ENCODE measurements around the gene GPR17.

The GPR17 gene

DNA sequence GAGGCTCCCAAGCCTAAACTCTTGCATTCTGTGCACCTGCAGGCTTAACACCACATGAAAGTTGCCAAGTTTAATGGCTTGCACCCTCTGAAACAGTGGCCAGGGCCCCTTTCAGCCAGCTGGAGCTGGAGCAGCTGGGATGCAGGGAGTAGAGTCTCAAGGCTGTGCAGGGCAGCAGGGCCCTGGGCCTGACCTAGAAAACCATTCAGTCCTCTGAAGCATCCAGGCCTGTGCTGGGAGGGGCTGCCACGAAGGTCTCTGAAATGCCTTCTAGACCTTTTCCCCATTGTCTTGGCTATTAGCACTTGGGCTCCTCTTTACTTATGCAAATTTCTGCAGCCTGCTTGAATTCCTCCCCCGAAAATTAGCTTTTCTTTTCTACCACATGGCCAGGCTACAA lies 44.7 kb downstream of the GPR17 start:
- Histone ChIP-seq H3K36me3 (ENCODE audit: control insufficient read depth, insufficient read depth, low read length) (no peaks in the 10 kb centered on the region), H3K4me1 (ENCODE audit: control insufficient read depth, insufficient read depth, low read length, poor library complexity, severe bottlenecking) (no peaks in the 10 kb centered on the region), H3K4me3 (ENCODE audit: extremely low read depth, insufficient read depth, low read length, poor library complexity, severe bottlenecking) (no peak overlapping the region), H3K9me3 (ENCODE audit: control insufficient read depth, low read length) (peaks cover 20% of the 10 kb centered on the region), H3K27ac (ENCODE audit: low read depth, low read length, severe bottlenecking) (no peak overlapping the region)
- 70 to 92% methylated on average over 1 to 2 of the region's 2 CpGs for WGBS, 2 experiments (ENCODE audit: insufficient coverage in 2 of 2)

- peaks cover 17% of the 10 kb centered on the region for H3K9me3 ChIP-seq (ENCODE audit: control insufficient read depth, low read length)
- no peak overlapping the region for H3K27ac ChIP-seq (ENCODE audit: low read depth, low read length, severe bottlenecking)
- H3K4me1 ChIP-seq (ENCODE audit: control insufficient read depth, insufficient read depth, low read length, poor library complexity, severe bottlenecking), result no peaks in the 10 kb centered on the region
- WGBS, 2 experiments (ENCODE audit: insufficient coverage in 2 of 2), result 85 to 88% methylated on average over 6 to 9 of the region's 9 CpGs
- no peak overlapping the region for H3K4me3 ChIP-seq (ENCODE audit: extremely low read depth, insufficient read depth, low read length, poor library complexity, severe bottlenecking)
- no peaks in the 10 kb centered on the region for H3K36me3 ChIP-seq (ENCODE audit: control insufficient read depth, insufficient read depth, low read length)
These were observed 49.0 kb downstream of the GPR17 start for GRCh38 chr2:127694986-127695385.

DNA sequence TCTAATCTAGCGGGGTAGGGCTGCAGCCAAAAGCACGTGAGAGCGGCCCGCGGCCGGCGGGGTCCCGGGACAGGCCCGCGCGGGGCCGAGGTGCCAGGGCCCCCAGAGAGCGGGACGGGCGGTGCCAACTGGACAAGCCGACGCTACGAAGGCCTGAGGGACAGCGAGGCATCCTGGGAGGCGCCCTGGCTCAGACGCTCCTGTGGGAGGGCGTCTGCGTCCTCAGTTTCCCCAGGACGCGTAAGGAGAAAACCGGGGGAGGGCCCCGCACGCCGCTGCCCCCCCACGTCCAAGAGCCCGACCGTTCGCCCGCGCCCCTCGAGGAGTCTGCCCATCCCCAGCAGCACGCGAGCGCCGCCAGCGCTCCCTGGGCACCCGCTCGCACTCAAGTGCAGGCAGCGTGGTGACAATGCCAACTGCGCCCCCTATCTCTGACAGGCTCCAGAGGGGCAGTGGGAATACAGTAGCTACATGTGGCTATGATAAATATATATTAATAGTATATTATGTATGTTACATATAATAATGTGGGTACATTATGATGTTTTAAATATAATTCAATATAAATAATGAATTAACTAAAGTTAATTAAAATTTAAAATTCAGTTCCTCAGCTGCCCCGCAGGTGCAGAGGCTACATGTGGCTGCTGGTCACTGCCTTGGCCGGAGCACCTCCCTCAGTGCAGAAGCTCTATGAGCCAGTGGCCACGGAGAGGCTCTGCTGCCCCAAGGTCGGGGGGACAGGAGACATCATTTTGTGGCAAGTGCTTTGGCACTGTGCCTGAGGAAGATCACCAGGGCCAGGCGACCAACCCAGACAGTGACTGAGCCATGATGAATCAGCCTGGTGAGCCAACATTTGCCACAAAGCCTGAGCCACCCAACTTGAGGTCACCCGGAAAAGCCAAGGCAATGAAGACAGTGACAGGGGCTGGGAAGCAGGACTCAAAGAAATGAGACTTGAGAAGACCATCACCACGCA lies 49.8 kb downstream of the GPR17 start:
- H3K4me3 ChIP-seq (ENCODE audit: extremely low read depth, insufficient read depth, low read length, poor library complexity, severe bottlenecking), result peak overlapping the region; percentile 5

GRCh38 chr2:127697482-127698180 lies 51.7 kb downstream of the GPR17 start:
- Histone ChIP-seq H3K4me1 (ENCODE audit: control insufficient read depth, insufficient read depth, low read length, poor library complexity, severe bottlenecking) (peaks cover 5% of the 10 kb centered on the region), H3K27ac (ENCODE audit: low read depth, low read length, severe bottlenecking) (no peak overlapping the region), H3K4me3 (ENCODE audit: extremely low read depth, insufficient read depth, low read length, poor library complexity, severe bottlenecking) (no peak overlapping the region), H3K9me3 (ENCODE audit: control insufficient read depth, low read length) (no peaks in the 10 kb centered on the region), H3K36me3 (ENCODE audit: control insufficient read depth, insufficient read depth, low read length) (peaks cover 3% of the 10 kb centered on the region)
- 91 to 93% methylated on average over 15 to 21 of the region's 21 CpGs for WGBS, 2 experiments (ENCODE audit: insufficient coverage in 2 of 2)

More for the DNA sequence above, 49.8 kb downstream of the GPR17 start:
- Histone ChIP-seq H3K36me3 (ENCODE audit: control insufficient read depth, insufficient read depth, low read length) (no peaks in the 10 kb centered on the region), H3K27ac (ENCODE audit: low read depth, low read length, severe bottlenecking) (no peak overlapping the region), H3K4me1 (ENCODE audit: control insufficient read depth, insufficient read depth, low read length, poor library complexity, severe bottlenecking) (peaks cover 4% of the 10 kb centered on the region), H3K9me3 (ENCODE audit: control insufficient read depth, low read length) (peaks cover 9% of the 10 kb centered on the region)
- 75 to 79% methylated on average over 40 to 47 of the region's 52 CpGs for WGBS, 2 experiments (ENCODE audit: insufficient coverage in 2 of 2)

- 92 to 95% methylated on average over 26 to 27 of the region's 27 CpGs for WGBS, 2 experiments (ENCODE audit: insufficient coverage in 2 of 2)
- Histone ChIP-seq H3K27ac (ENCODE audit: low read depth, low read length, severe bottlenecking) (no peak overlapping the region), H3K9me3 (ENCODE audit: control insufficient read depth, low read length) (no peaks in the 10 kb centered on the region), H3K36me3 (ENCODE audit: control insufficient read depth, insufficient read depth, low read length) (peaks cover 14% of the 10 kb centered on the region), H3K4me1 (ENCODE audit: control insufficient read depth, insufficient read depth, low read length, poor library complexity, severe bottlenecking) (peaks cover 5% of the 10 kb centered on the region), H3K4me3 (ENCODE audit: extremely low read depth, insufficient read depth, low read length, poor library complexity, severe bottlenecking) (no peak overlapping the region)
These were observed 52.8 kb downstream of the GPR17 start for GRCh38 chr2:127698553-127699355.

DNA sequence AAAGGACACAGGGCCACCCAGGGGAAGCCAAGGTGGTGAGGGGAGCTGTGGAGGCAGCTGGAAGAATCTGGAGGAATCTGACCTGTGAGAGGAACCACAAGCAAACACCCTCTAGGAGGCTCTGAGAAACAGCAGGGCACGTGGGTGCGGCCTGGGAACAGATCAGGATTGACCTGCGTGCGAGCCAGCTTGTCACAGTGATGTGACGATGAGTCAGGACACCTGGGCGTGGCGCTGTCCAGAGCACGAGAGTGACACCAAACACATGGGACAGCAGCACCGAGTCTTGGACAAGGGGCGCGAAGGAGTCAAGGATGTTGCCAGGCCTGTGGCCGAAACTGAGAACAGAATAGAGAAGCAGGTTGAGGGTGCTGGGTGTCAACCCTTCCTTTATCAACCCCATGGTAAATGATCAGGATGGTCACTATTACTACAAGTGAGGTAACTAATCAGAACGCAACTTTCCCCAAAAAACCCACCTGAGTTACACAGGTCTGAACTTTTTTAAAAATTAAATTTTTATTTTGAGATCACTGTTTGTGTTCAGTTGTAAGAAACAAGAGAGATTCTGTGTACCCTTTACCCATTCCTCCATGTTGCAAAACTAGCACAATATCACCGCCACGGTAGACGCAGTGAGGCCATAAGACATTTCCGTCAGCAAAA lies 54.7 kb downstream of the GPR17 start:
- Histone ChIP-seq H3K4me1 (ENCODE audit: control insufficient read depth, insufficient read depth, low read length, poor library complexity, severe bottlenecking) (peaks cover 5% of the 10 kb centered on the region), H3K4me3 (ENCODE audit: extremely low read depth, insufficient read depth, low read length, poor library complexity, severe bottlenecking) (peak overlapping the region; percentile 51), H3K9me3 (ENCODE audit: control insufficient read depth, low read length) (no peaks in the 10 kb centered on the region), H3K36me3 (ENCODE audit: control insufficient read depth, insufficient read depth, low read length) (peaks cover 31% of the 10 kb centered on the region), H3K27ac (ENCODE audit: low read depth, low read length, severe bottlenecking) (peak overlapping the region; percentile 92)
- 66% methylated on average over 8 to 9 of the region's 17 CpGs for WGBS, 2 experiments (ENCODE audit: insufficient coverage in 2 of 2)

DNA sequence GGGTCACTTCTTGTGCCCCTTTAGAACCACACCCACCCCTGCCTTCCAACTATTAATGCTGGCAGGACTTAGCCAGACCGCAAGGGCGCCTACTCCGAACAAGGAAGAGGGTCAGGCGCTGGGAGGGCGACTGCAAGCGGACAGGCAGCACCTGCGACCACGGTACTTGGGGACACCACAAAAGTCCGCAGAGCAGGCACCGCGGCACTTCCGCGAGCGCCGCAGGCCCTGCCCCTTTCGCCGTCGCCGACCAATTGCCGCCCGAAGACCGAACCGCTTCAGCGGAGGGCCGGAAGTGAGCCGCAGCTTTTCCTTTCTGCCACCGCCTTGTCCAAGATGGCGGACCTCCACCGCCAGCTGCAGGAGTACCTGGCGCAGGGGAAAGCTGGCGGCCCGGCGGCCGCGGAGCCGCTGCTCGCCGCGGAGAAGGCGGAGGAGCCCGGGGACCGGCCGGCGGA lies 55.3 kb downstream of the GPR17 start, which contains the start of gene SFT2D3:
Gene SFT2D3 (plus strand): TSS at position 305 of the 458 bp plus-strand sequence. CDS start 32 bp downstream, at position 337.
- Histone ChIP-seq H3K36me3 (ENCODE audit: control insufficient read depth, insufficient read depth, low read length) (peaks cover 37% of the 10 kb centered on the region), H3K4me3 (ENCODE audit: extremely low read depth, insufficient read depth, low read length, poor library complexity, severe bottlenecking) (peak within 1 kb of the TSS; percentile 51), H3K4me1 (ENCODE audit: control insufficient read depth, insufficient read depth, low read length, poor library complexity, severe bottlenecking) (peaks cover 5% of the 10 kb centered on the region), H3K27ac (ENCODE audit: low read depth, low read length, severe bottlenecking) (peak within 1 kb of the TSS; percentile 92), H3K9me3 (ENCODE audit: control insufficient read depth, low read length) (no peaks in the 10 kb centered on the region)
- WGBS, 2 experiments (ENCODE audit: insufficient coverage in 2 of 2), result 1% methylated on average over 37 to 41 of the region's 44 CpGs

DNA sequence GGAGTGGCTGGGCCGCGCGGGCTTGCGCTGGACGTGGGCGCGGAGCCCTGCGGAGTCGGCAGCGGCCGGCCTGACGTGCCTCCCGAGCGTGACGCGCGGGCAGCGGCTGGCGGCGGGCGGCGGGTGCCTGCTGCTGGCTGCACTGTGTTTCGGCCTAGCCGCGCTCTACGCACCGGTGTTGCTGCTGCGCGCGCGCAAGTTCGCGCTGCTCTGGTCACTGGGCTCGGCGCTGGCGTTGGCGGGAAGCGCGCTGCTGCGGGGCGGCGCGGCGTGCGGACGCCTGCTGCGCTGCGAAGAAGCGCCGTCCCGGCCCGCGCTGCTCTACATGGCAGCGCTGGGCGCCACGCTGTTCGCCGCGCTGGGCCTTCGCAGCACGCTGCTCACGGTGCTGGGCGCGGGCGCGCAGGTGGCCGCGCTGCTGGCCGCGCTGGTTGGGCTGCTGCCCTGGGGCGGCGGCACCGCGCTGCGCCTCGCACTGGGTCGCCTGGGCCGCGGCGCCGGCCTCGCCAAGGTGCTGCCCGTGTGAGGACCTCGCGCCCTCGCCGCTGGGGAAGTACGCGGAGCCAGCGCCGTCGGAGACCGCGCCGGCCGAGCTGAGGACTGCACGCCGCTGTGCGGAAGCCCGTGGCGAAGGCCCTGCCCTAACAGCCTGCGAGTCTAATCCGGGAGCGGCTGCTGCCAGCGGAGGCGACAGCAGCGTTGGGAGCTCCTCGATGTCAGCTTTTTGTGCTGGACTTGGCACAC lies 55.9 kb downstream of the GPR17 start:
- Histone ChIP-seq H3K4me3 (ENCODE audit: extremely low read depth, insufficient read depth, low read length, poor library complexity, severe bottlenecking) (peak overlapping the region; percentile 51), H3K36me3 (ENCODE audit: control insufficient read depth, insufficient read depth, low read length) (peaks cover 43% of the 10 kb centered on the region), H3K9me3 (ENCODE audit: control insufficient read depth, low read length) (no peaks in the 10 kb centered on the region), H3K27ac (ENCODE audit: low read depth, low read length, severe bottlenecking) (peak overlapping the region; percentile 92), H3K4me1 (ENCODE audit: control insufficient read depth, insufficient read depth, low read length, poor library complexity, severe bottlenecking) (peaks cover 5% of the 10 kb centered on the region)
- 1% methylated on average over 80 to 98 of the region's 108 CpGs for WGBS, 2 experiments (ENCODE audit: insufficient coverage in 2 of 2)

All from mesodermal cell (in vitro differentiated cells).